ENCODE results near the gene USH2A.

- TF ChIP-seq POLR2A (IDR thresholded peaks at IDR 0.05; ENCODE audit: borderline replicate concordance, extremely low read depth, insufficient read depth, insufficient read length) (no peak), CTCF (IDR thresholded peaks at IDR 0.05 in 2 of 3, conservative IDR thresholded peaks at IDR 0.05 in 1 of 3; ENCODE audit: borderline replicate concordance in 1 of 3, insufficient read depth in 1 of 3, low read depth in 2 of 3, low read length in 2 of 3) (no peak), POLR2AphosphoS5 (IDR thresholded peaks at IDR 0.05; ENCODE audit: low read depth, low read length) (no peak), ELF1 (IDR thresholded peaks at IDR 0.05; ENCODE audit: borderline replicate concordance, low read depth) (no peak)
Measured at GRCh38 chr1:216330262-216330661, 93.0 kb downstream of the USH2A start.

All from HCT116 (cell line).